Lower leg skin (tissue), 3 donors: ENCODE results near the gene ACSF3.

Experiments
- POLR2A ChIP-seq, 2 donors: fragments of 450-650 bp; IDR thresholded peaks; one replicate each; pipeline ENCODE4 v1.6.1; 2016 to 2017; ENCODE audit warnings: antibody characterized with exemption in 2 of 2, mild to moderate bottlenecking in 1 of 2, moderate library complexity in 1 of 2
- TF ChIP-seq, protein P1 (sequence below), 3 donors: fragments of 450-650 bp; IDR thresholded peaks; one replicate each; pipeline ENCODE4 v1.5.1; 2016; ENCODE audit warnings: antibody characterized with exemption in 3 of 3, mild to moderate bottlenecking in 3 of 3, moderate library complexity in 2 of 3

DNA sequence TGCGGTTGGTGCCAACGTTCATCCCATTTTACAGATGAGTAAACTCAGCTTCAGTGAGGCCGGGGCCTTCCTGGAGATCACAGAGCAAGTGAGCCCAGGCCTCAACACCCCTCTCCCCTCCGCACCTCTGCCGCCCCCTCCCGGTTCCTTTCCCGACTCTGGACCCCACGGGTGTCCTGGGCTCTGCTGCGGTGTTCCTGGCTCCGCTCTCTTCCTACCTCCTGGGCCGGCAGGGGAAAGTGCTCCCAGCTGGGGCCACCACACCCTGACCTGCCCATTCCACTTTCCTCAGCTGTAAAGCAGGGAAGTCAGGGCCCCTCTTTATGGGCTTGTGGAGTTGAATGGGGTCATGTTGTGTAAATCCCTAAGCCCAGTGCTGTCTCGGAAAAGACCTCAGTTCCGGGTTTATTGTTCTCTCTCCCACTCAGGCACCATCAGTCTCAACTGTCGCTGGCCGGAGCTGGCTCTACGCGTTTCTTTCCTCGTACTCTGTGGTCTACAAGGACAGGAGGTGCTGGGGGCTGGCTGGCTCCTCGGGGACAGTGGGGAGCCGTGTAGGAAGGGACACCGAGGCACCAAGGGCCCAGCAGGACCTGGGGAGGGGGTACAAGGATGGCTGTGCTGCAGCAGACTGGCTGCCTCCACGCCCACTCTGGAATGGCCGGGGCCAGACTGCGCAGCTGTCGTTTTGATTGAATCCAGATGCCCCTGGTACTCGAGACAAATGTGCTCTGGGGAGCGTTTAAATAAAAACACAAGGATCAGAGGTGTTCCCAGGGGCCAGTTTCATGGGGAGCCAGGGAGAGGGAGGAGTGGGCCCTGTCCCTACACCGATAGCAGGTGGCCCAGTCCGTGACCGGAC is 21.7 kb upstream of the ACSF3 start:
- TF ChIP-seq, protein P1, sequence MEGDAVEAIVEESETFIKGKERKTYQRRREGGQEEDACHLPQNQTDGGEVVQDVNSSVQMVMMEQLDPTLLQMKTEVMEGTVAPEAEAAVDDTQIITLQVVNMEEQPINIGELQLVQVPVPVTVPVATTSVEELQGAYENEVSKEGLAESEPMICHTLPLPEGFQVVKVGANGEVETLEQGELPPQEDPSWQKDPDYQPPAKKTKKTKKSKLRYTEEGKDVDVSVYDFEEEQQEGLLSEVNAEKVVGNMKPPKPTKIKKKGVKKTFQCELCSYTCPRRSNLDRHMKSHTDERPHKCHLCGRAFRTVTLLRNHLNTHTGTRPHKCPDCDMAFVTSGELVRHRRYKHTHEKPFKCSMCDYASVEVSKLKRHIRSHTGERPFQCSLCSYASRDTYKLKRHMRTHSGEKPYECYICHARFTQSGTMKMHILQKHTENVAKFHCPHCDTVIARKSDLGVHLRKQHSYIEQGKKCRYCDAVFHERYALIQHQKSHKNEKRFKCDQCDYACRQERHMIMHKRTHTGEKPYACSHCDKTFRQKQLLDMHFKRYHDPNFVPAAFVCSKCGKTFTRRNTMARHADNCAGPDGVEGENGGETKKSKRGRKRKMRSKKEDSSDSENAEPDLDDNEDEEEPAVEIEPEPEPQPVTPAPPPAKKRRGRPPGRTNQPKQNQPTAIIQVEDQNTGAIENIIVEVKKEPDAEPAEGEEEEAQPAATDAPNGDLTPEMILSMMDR (IDR thresholded peaks at IDR 0.05), result no peak
- no peak for TF ChIP-seq POLR2A (IDR thresholded peaks at IDR 0.05)
